Tibial nerve (tissue), 4 donors: Measurements from ENCODE around the gene DMXL2. TPM values are rescaled to one million over a fixed set of nuclear protein-coding genes. Genes with fewer than 3 reads are reported as not detected.
"Not testable (repeated sequence)": the region's sequence is repeated elsewhere in the genome, so short reads cannot be mapped to it uniquely, and the experiment has no call there.

Experiments
- DNase-seq, 2 donors: peaks; one replicate each; pipeline ENCODE4 v3.0.0-alpha.2; 2019; ENCODE audit warnings: low spot score in 2 of 2
- H3K27ac ChIP-seq, 4 donors: fragments of 200-600 bp; sonication (generic) in 3 of 4; one replicate each; pipeline ENCODE4 v1.5.1; 2017 to 2019; ENCODE audit warnings: mild to moderate bottlenecking in 1 of 4
- H3K27me3 ChIP-seq, 2 donors: fragments of 200-600 bp; sonication (generic) in 1 of 2; one replicate each; pipeline versions ENCODE4 v1.5.1 to v1.6.0; 2017 to 2019
- H3K36me3 ChIP-seq, 3 donors: fragments of 200-600 bp; sonication (generic); one replicate each; pipeline ENCODE4 v1.5.1; 2018 to 2019
- H3K4me1 ChIP-seq, 4 donors: fragments of 200-600 bp; sonication (generic) in 3 of 4; one replicate each; pipeline ENCODE4 v1.5.1; 2017 to 2019
- H3K4me3 ChIP-seq, 4 donors: fragments of 200-600 bp; sonication (generic) in 3 of 4; one replicate each; pipeline ENCODE4 v1.5.1; 2017 to 2019; ENCODE audit warnings: mild to moderate bottlenecking in 1 of 4, moderate library complexity in 1 of 4
- H3K9me3 ChIP-seq, 4 donors: fragments of 200-600 bp; sonication (generic) in 3 of 4; one replicate each; pipeline ENCODE4 v1.5.1; 2017 to 2019
- CTCF ChIP-seq, 5 experiments: fragments of 200-600 bp in 3 of 5; fragments of 450-650 bp in 2 of 5; sonication (generic) in 3 of 5; IDR thresholded peaks; one replicate each; pipeline ENCODE4 v1.5.1; 2016 to 2019; ENCODE audit warnings: antibody characterized with exemption in 5 of 5, mild to moderate bottlenecking in 3 of 5, moderate library complexity in 2 of 5
- EP300 ChIP-seq, 2 donors: sonication (generic); formaldehyde crosslinking; IDR thresholded peaks; one replicate each; pipeline ENCODE4 v1.6.1; 2017; ENCODE audit warnings: antibody characterized with exemption in 2 of 2, mild to moderate bottlenecking in 1 of 2
- POLR2A ChIP-seq, 2 donors: fragments of 450-650 bp; IDR thresholded peaks; one replicate each; pipeline ENCODE4 v1.6.1; 2017; ENCODE audit warnings: antibody characterized with exemption in 2 of 2, mild to moderate bottlenecking in 2 of 2, moderate library complexity in 2 of 2
- WGBS, 2 donors: methylation state at CpG; one replicate each; pipeline ENCODE4 v1.1.5; 2018; 5-methylcytosine and 5-hydroxymethylcytosine counted together
- total RNA-seq, 4 donors: library from RNA; depleted of rRNA; stranded (reverse); fragments of >200 nt; gene quantifications; one replicate each; pipeline ENCODE4 v1.1.0, GENCODE V29; 2016

DMXL2 gene
- total RNA-seq, 4 donors from 2014 or later, result 43.7 to 49.6 (median 47.0) TPM

- Histone ChIP-seq H3K9me3 (peaks cover 0 to 4% (median 0%) of the 10 kb centered on the region in 4 donors), H3K27me3 (no peaks in the 10 kb centered on the region), H3K4me3 (no peak overlapping the region), H3K4me1 (peaks cover 0 to 22% (median 10%) of the 10 kb centered on the region in 4 donors), H3K36me3 (no peaks in the 10 kb centered on the region), H3K27ac (peak overlapping the region in 2 of 4 donors; percentile 56 to 70)
- WGBS, 2 donors, result 54 to 75% methylated on average over 2 of the region's 2 CpGs
- peak in 1 of 2 donors; percentile 51 for DNase-seq
- peak; percentile 27 to 85 for TF ChIP-seq EP300 (IDR thresholded peaks at IDR 0.05)
- no peak for TF ChIP-seq POLR2A (IDR thresholded peaks at IDR 0.05)
Observed at GRCh38 chr15:51576911-51577500, 45.6 kb downstream of the DMXL2 start.

- H3K27ac ChIP-seq, result peak overlapping the region in 2 of 4 donors; percentile 56 to 70
Observed at GRCh38 chr15:51576286-51576850, 46.2 kb downstream of the DMXL2 start.

DNA sequence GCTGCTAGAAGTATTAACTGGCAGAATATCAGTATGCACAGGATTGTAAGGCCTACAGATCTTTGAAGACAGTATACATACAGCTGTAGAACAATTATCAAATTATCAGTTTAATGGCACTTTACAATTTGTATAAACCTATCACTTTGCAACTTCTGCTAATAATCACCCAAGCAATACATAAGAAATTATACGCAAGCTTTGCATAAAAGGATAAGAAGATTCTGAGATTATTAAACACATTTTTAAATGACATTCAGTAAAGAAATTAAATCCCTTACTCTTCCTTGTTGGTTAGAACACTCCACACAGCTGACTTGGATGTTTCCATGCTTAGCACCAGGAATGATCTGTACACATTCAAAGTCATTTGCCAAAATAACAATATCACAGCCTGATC, 46.8 kb downstream of the DMXL2 start:
- Histone ChIP-seq H3K36me3 (no peaks in the 10 kb centered on the region), H3K27ac (peak overlapping the region in 1 of 4 donors; percentile 33), H3K4me1 (peaks cover 0 to 22% (median 10%) of the 10 kb centered on the region in 4 donors), H3K27me3 (no peaks in the 10 kb centered on the region), H3K4me3 (no peak overlapping the region), H3K9me3 (no peaks in the 10 kb centered on the region)
- DNase-seq, result no peak
- TF ChIP-seq CTCF (IDR thresholded peaks at IDR 0.05) (no peak), POLR2A (IDR thresholded peaks at IDR 0.05) (no peak), EP300 (IDR thresholded peaks at IDR 0.05) (no peak)
- WGBS, 2 donors, result 98 to 100% methylated on average over 1 of the region's 1 CpG

More at GRCh38 chr15:51576286-51576850, 46.2 kb downstream of the DMXL2 start:
- H3K9me3 ChIP-seq, result no peaks in the 10 kb centered on the region
- no peak for DNase-seq
- TF ChIP-seq CTCF (IDR thresholded peaks at IDR 0.05) (no peak), EP300 (IDR thresholded peaks at IDR 0.05) (no peak), POLR2A (IDR thresholded peaks at IDR 0.05) (no peak)
- no peaks in the 10 kb centered on the region for H3K27me3 ChIP-seq
- H3K36me3 ChIP-seq, result no peaks in the 10 kb centered on the region
- H3K4me3 ChIP-seq, result no peak overlapping the region
- H3K4me1 ChIP-seq, result peaks cover 0 to 22% (median 10%) of the 10 kb centered on the region in 4 donors
- 87 to 95% methylated on average over 1 of the region's 1 CpG for WGBS, 2 donors

DNA sequence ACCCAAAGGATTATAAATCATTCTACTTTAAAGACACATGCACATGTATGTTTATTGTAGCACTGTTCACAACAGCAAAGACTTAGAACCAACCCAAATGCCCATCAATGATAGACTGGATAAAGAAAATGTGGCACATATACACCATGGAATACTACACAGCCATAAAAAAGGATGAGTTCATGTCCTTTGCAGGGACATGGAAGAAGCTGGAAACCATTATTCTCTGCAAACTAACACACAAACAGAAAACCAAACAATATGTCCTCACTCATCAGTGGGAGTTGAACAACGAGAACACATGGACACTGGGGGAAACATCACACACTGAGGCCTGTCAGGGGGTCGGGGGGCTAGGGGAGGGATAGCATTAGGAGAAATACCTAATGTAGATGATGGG, 49.2 kb downstream of the DMXL2 start:
- H3K4me1 ChIP-seq, result peaks cover 0 to 26% (median 10%) of the 10 kb centered on the region in 4 donors
- WGBS, 2 donors, result 95% methylated on average over 2 of the region's 2 CpGs
- H3K36me3 ChIP-seq, H3K4me3 ChIP-seq, H3K9me3 ChIP-seq, H3K27me3 ChIP-seq, DNase-seq, H3K27ac ChIP-seq: not testable (repeated sequence)

DNA sequence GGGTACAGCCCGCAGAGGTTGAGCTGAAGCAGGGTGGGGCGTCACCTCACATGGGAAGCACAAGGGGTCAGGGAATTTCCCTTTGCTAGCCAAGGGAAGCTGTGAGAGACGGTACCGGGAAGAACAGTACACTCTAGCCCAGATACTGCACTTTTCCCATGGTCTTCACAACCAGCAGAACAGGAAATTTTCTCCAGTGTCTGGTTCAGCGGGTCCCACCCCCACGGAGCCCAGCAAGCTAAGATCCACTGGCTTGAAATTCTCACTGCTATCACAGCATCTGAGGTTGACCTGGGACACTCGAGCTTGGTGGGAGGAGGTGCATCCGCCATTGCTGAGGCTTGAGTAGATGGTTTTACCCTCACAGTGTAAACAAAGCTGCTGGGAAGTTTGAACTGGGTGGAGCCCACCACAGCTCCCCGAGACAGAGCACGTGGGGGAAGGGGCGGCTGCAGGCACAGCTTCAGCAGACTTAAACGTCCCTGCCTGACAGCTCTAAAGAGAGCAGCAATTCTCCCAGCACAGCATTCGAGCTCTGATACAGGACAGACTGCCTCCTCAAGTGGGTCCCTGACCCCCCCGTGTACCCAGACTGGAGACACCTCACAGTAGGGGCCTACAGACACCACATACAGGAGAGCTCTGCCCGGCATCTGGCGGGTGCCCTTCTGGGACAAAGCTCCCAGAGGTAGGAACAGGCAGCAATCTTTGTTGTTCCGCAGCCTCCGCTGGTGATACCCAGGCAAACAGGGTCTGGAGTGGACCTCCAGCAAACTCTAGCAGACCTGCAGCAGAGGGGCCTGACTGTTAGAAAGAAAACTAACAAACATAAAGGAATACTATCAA, 53.4 kb downstream of the DMXL2 start:
- WGBS, 2 donors, result 76 to 77% methylated on average over 14 to 18 of the region's 18 CpGs

GRCh38 chr15:51561271-51561670, 61.3 kb downstream of the DMXL2 start:
- no peaks in the 10 kb centered on the region for H3K27me3 ChIP-seq
- TF ChIP-seq POLR2A (IDR thresholded peaks at IDR 0.05) (no peak), EP300 (IDR thresholded peaks at IDR 0.05) (no peak), CTCF (IDR thresholded peaks at IDR 0.05) (no peak)
- WGBS, 2 donors, result 80 to 88% methylated on average over 5 of the region's 5 CpGs
- no peaks in the 10 kb centered on the region for H3K4me1 ChIP-seq
- no peak for DNase-seq
- H3K9me3 ChIP-seq, result no peaks in the 10 kb centered on the region
- no peak overlapping the region for H3K27ac ChIP-seq
- H3K4me3 ChIP-seq, result no peak overlapping the region
- H3K36me3 ChIP-seq, result peaks cover 0 to 9% (median 0%) of the 10 kb centered on the region in 3 donors

More for the DNA sequence above, 53.4 kb downstream of the DMXL2 start:
- DNase-seq, H3K4me1 ChIP-seq, H3K27me3 ChIP-seq, H3K9me3 ChIP-seq, H3K27ac ChIP-seq, H3K4me3 ChIP-seq, H3K36me3 ChIP-seq: not testable (repeated sequence)
